ENCODE results near the gene MACROD2. TPM values are rescaled to one million over a fixed set of nuclear protein-coding genes. Genes with fewer than 3 reads are reported as not detected.

Gene MACROD2
- total RNA-seq, 1 donor from 2014 or later = not detected

DNA sequence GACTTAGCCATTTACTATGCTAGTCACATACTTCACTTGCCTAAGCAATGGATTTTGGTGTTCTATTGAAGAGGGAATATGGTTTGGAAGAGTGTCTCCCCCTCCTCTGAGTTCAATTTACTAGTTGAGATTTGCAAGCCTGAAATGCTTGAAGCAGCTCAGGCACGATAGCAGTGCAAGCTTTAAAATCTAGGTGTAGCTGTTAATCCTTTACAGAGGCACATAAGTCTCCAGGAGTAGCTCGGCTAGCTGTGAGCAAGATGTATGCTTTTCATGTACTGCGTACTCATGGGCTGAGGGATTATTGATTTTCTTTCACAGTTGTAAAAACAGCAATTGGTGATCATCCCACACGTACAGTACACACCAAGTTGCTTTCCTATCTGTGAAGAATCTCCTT, 341.4 kb downstream of the MACROD2 start:
- H3K4me1 Mint-ChIP-seq (ENCODE audit: low read depth) = no peaks in the 10 kb centered on the region
- no peak overlapping the region for H3K27ac Mint-ChIP-seq
- DNase-seq (ENCODE audit: low spot score) = no peak
- intact Hi-C loops (cut with micrococcal nuclease) = no loop called here
- no peaks in the 10 kb centered on the region for H3K9me3 Mint-ChIP-seq
- H3K27me3 Mint-ChIP-seq (ENCODE audit: low read depth) = no peaks in the 10 kb centered on the region
- H3K4me3 Mint-ChIP-seq (ENCODE audit: low read depth) = no peak overlapping the region
- no peaks in the 10 kb centered on the region for H3K36me3 Mint-ChIP-seq (ENCODE audit: low read depth)

DNA sequence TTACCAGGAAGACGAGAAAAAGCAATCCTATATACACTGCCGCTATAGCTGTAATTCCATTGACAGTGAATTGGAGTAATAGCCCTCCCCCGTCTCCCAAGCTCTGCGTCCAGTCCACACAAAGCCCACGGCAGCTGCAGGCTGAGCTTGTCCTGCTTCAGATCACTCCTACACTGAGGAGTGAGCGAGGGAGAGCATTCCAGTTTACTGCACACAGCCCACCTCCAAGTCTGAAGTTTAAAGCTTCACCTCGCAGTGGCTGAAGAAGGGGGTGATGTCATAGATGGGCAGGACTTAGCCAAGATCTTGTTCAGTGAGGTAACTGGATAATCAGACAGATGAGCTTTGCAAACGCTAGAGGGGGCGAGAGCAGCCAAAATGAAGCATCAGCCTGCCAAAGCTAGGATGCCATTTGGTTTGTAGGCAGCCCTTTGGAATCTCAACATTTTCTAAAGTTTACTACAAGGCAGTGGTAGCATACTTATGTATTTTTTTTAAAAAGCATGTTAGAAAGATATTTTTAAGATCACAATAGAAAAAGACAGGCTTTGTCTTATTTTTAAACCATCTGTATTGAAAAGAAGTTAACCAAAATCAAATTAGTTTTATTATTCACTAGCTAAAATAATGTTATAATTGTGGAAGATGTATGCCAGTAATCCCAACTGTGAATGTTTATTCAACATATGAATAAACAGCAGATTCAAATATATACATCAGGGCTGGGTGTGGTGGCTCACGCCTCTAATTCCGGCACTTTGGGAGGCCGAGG, 342.3 kb downstream of the MACROD2 start, which contains the start of gene FLRT3:
Gene FLRT3 (minus strand): TSS at position 213 of the 772 bp plus-strand sequence. CDS start 10,106 bp downstream, outside the sequence.
- Mint-ChIP-seq H3K4me1 (ENCODE audit: low read depth) (no peaks in the 10 kb centered on the region), H3K36me3 (ENCODE audit: low read depth) (no peaks in the 10 kb centered on the region), H3K9me3 (peaks cover 4% of the 10 kb centered on the region), H3K27me3 (ENCODE audit: low read depth) (no peaks in the 10 kb centered on the region), H3K4me3 (ENCODE audit: low read depth) (no peak within 1 kb of the TSS), H3K27ac (no peak within 1 kb of the TSS)
- intact Hi-C loops (cut with micrococcal nuclease) = no loop called here
- no peak for DNase-seq (ENCODE audit: low spot score)

GRCh38 chr20:14341801-14342200, 346.5 kb downstream of the MACROD2 start:
- no peak overlapping the region for H3K4me3 Mint-ChIP-seq (ENCODE audit: low read depth)
- no peaks in the 10 kb centered on the region for H3K4me1 Mint-ChIP-seq (ENCODE audit: low read depth)
- intact Hi-C loops (cut with micrococcal nuclease) = no loop called here
- no peaks in the 10 kb centered on the region for H3K36me3 Mint-ChIP-seq (ENCODE audit: low read depth)
- H3K27ac Mint-ChIP-seq = no peak overlapping the region
- peaks cover 15% of the 10 kb centered on the region for H3K9me3 Mint-ChIP-seq
- H3K27me3 Mint-ChIP-seq (ENCODE audit: low read depth) = no peaks in the 10 kb centered on the region
- no peak for DNase-seq (ENCODE audit: low spot score)

DNA sequence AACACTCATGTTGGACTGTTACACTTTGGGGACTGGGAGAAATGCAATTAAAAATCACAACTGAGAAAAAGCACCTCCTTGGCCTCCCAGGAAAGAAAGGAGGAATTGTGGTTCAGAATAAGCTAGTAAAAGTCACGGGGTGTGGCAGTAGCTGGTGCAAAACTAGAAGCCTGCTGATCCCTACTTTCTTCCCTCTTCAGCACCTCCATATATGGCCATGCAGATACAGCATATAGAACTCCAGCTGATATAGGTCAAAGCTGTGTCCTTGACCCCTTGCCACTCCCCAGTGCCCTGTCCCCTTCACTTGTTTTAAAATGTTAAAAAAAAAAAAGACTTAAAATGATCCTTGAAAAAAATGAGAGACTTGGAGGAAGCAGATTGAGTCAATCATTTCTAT, 347.6 kb downstream of the MACROD2 start:
- Mint-ChIP-seq H3K36me3 (ENCODE audit: low read depth) (no peaks in the 10 kb centered on the region), H3K27me3 (ENCODE audit: low read depth) (no peaks in the 10 kb centered on the region), H3K4me3 (ENCODE audit: low read depth) (no peak overlapping the region), H3K9me3 (peaks cover 20% of the 10 kb centered on the region), H3K4me1 (ENCODE audit: low read depth) (no peaks in the 10 kb centered on the region), H3K27ac (no peak overlapping the region)
- no peak for DNase-seq (ENCODE audit: low spot score)
- intact Hi-C loops (cut with micrococcal nuclease) = no loop called here

- no peaks in the 10 kb centered on the region for H3K4me1 Mint-ChIP-seq (ENCODE audit: low read depth)
Observed at GRCh38 chr20:14343491-14344065, 348.3 kb downstream of the MACROD2 start.

DNA sequence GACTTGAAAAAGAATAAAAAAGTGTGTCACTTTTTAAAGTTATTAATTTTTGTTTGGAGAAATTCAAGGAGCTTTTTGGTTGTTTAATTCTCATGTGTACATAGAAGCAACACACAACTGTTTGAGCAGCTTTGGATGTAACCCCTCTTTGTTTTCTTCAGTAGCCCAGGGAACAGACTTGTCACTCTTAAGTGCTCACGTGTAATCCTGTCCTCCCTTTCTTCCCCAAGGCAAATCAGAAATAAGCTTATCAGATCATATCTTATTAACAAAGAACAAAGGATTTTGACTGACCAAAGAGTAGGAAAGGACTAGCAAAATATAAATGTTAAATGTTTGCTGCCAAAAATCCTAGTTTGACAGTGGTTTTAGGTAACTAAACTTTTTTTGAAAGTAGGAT, 349.4 kb downstream of the MACROD2 start:
- intact Hi-C loops (cut with micrococcal nuclease) = no loop called here
- DNase-seq (ENCODE audit: low spot score) = no peak
- no peaks in the 10 kb centered on the region for H3K4me1 Mint-ChIP-seq (ENCODE audit: low read depth)
- H3K27me3 Mint-ChIP-seq (ENCODE audit: low read depth) = no peaks in the 10 kb centered on the region
- peaks cover 20% of the 10 kb centered on the region for H3K9me3 Mint-ChIP-seq
- H3K36me3 Mint-ChIP-seq (ENCODE audit: low read depth) = no peaks in the 10 kb centered on the region
- H3K4me3 Mint-ChIP-seq (ENCODE audit: low read depth) = no peak overlapping the region
- no peak overlapping the region for H3K27ac Mint-ChIP-seq

More at GRCh38 chr20:14343491-14344065, 348.3 kb downstream of the MACROD2 start:
- DNase-seq (ENCODE audit: low spot score) = no peak
- intact Hi-C loops (cut with micrococcal nuclease) = no loop called here
- Mint-ChIP-seq H3K36me3 (ENCODE audit: low read depth) (no peaks in the 10 kb centered on the region), H3K27me3 (ENCODE audit: low read depth) (no peaks in the 10 kb centered on the region), H3K9me3 (peaks cover 20% of the 10 kb centered on the region), H3K27ac (no peak overlapping the region), H3K4me3 (ENCODE audit: low read depth) (no peak overlapping the region)

DNA sequence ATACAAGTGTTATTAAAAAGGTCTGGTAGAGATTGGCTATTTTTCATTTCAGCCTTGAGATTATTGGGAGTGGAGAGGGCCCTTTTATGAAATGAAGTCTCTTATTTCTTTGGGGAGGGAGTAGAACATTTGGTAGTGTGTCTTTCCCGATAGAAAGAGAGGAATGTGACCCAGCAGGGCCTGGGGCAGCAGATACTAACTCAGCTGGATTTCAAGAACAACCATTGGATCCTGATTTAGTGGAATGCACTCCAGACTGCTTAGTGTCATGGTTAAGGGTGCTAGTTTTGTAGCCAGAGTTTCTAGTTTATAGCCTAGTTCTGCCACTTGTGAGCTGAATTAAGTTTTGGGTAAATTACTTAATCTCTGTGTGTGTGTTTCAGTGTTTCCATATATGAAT, 360.5 kb downstream of the MACROD2 start:
- intact Hi-C loops (cut with micrococcal nuclease) = no loop called here
- no peak for DNase-seq (ENCODE audit: low spot score)
- H3K4me3 Mint-ChIP-seq (ENCODE audit: low read depth) = no peak overlapping the region
- H3K9me3 Mint-ChIP-seq = peaks cover 20% of the 10 kb centered on the region
- no peaks in the 10 kb centered on the region for H3K4me1 Mint-ChIP-seq (ENCODE audit: low read depth)
- no peaks in the 10 kb centered on the region for H3K36me3 Mint-ChIP-seq (ENCODE audit: low read depth)
- no peaks in the 10 kb centered on the region for H3K27me3 Mint-ChIP-seq (ENCODE audit: low read depth)
- H3K27ac Mint-ChIP-seq = no peak overlapping the region

- DNase-seq (ENCODE audit: low spot score) = no peak
- H3K27ac Mint-ChIP-seq = no peak overlapping the region
- peaks cover 36% of the 10 kb centered on the region for H3K9me3 Mint-ChIP-seq
- no peaks in the 10 kb centered on the region for H3K27me3 Mint-ChIP-seq (ENCODE audit: low read depth)
- intact Hi-C loops (cut with micrococcal nuclease) = no loop called here
- H3K4me1 Mint-ChIP-seq (ENCODE audit: low read depth) = no peaks in the 10 kb centered on the region
- H3K4me3 Mint-ChIP-seq (ENCODE audit: low read depth) = no peak overlapping the region
- no peaks in the 10 kb centered on the region for H3K36me3 Mint-ChIP-seq (ENCODE audit: low read depth)
Observed at GRCh38 chr20:14360416-14360815, 365.1 kb downstream of the MACROD2 start.

DNA sequence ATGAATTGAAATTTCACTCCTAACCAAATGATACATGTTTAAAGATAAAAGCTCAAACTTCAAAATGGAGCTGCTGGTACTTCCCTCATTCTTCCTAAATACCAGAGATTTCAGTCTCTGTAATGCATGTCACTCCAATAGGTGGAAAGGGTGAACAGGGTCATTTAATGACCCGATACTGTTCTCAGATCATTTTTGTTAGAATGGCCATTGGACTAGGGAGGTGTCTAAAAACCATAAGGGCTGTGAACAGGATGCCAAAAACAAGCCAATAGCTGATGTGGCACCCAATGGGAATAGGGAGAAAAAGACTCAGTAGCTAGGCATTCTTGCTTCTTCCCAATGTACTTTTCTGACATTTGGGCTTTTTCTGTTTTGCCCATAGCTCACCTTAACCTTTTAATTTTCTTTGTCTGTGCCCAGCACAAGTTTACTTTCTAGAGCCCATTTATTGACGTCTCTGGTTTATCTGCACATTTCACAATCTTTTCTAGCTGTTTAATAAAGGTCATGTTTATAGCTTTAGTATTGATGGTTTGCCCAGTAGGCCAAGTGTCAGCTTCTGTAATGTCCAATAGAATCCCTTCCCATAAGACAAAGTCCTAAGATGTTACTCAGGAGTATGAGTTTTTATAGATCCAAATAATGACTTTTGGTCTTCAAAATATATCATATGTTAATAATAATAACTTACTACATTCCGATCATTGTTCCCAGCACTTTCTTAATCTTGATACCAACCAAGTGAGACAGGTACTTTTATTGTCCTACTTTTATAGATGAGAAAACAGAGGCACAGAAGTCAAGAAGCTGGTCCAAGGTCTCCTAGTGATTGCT, 366.4 kb downstream of the MACROD2 start:
- Mint-ChIP-seq H3K4me1 (ENCODE audit: low read depth) (no peaks in the 10 kb centered on the region), H3K27me3 (ENCODE audit: low read depth) (no peaks in the 10 kb centered on the region), H3K4me3 (ENCODE audit: low read depth) (no peak overlapping the region), H3K36me3 (ENCODE audit: low read depth) (no peaks in the 10 kb centered on the region), H3K27ac (no peak overlapping the region), H3K9me3 (peaks cover 41% of the 10 kb centered on the region)
- DNase-seq (ENCODE audit: low spot score) = no peak
- intact Hi-C loops (cut with micrococcal nuclease) = no loop called here

DNA sequence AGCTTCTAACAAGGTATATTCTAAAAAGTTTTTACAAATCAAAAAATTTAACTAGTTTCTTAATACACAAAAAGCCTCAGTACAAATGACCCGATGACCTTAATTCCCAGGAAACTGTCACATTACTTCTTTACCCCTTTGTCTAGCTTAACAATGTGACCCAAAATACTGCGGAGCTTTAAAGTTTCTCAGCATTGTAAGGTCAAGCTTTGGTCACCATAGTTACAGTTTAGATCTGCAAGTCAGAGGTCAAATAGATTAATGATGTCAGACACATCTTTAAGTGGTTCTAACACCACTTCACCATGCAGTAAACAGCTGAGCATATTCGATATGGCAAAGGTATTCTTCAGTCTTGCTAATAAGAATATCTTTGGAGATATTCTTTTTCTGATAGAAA, 378.9 kb downstream of the MACROD2 start:
- intact Hi-C loops (cut with micrococcal nuclease) = no loop called here
- Mint-ChIP-seq H3K36me3 (ENCODE audit: low read depth) (no peaks in the 10 kb centered on the region), H3K27me3 (ENCODE audit: low read depth) (no peaks in the 10 kb centered on the region), H3K27ac (no peak overlapping the region), H3K4me3 (ENCODE audit: low read depth) (no peak overlapping the region), H3K9me3 (peaks cover 15% of the 10 kb centered on the region), H3K4me1 (ENCODE audit: low read depth) (no peaks in the 10 kb centered on the region)
- no peak for DNase-seq (ENCODE audit: low spot score)

DNA sequence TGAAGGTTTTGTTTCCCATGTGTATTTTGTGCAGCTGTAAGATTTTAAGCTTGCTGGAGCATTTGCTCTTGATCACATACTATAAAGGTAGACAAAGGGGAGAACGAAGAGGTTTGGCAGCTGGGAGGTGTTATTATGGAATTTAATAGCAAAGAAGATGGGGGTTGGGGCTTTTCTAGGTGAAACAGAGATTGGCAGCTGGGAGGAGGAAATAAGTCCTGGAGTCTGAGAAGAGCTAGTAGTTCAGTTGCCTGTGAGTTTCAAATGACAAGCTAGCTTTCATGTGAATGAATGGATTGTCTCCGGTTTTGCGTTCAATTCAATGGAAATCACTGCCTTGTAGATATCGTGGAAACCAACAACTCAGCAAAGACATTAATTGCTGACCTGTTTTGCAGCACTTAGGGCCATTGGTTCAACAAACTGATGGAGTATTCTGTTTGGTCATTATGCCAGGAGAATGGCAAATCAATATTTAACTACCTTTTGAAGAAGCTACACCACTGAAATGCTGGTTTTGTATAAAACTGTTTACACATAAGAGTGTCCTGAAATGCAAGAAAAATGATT, 380.2 kb downstream of the MACROD2 start:
- Mint-ChIP-seq H3K4me1 (ENCODE audit: low read depth) (no peaks in the 10 kb centered on the region), H3K36me3 (ENCODE audit: low read depth) (no peaks in the 10 kb centered on the region), H3K27ac (no peak overlapping the region), H3K4me3 (ENCODE audit: low read depth) (no peak overlapping the region), H3K9me3 (peaks cover 19% of the 10 kb centered on the region), H3K27me3 (ENCODE audit: low read depth) (no peaks in the 10 kb centered on the region)
- DNase-seq (ENCODE audit: low spot score) = no peak
- intact Hi-C loops (cut with micrococcal nuclease) = no loop called here

DNA sequence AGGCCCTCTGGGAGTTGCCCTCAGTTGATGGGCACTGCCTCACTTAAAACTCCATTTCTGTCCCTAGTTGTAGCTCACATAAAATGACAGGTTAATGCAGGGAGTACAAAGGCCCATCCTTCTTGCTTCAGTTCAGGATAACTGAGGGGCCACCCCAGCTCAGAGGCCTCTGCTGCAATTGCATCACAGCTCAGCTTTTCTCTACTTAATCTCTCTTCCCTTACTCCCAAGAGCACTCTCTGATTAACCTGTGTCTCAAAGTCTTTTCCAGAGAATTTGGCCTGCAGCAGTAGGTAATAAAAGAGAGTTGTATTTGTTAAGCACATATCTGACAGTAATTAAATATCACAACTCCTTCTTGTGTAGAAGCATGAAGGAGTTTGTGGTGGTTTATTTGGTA, 383.0 kb downstream of the MACROD2 start:
- no peak overlapping the region for H3K27ac Mint-ChIP-seq
- no peaks in the 10 kb centered on the region for H3K27me3 Mint-ChIP-seq (ENCODE audit: low read depth)
- peaks cover 28% of the 10 kb centered on the region for H3K9me3 Mint-ChIP-seq
- no peaks in the 10 kb centered on the region for H3K4me1 Mint-ChIP-seq (ENCODE audit: low read depth)
- intact Hi-C loops (cut with micrococcal nuclease) = no loop called here
- H3K36me3 Mint-ChIP-seq (ENCODE audit: low read depth) = no peaks in the 10 kb centered on the region
- no peak for DNase-seq (ENCODE audit: low spot score)
- no peak overlapping the region for H3K4me3 Mint-ChIP-seq (ENCODE audit: low read depth)

Data from activated T-helper 2 cell treated with anti-CD3 and anti-CD28 coated beads, Interferon-gamma antibody, Interleukin-2, Interleukin-4, amounts not matched to agents 10 μg/mL and 5 μg/mL and 100 μg/mL, durations not matched to agents 14 hours and 24 hours and 36 hours (primary cell).